Middle frontal gyrus (tissue), 1 donor: ENCODE data around the gene RAD23B.
A peak's percentile ranks its signal among the peaks of the same experiment; 100 is the strongest.
"Not testable (repeated sequence)": the region's sequence is repeated elsewhere in the genome, so short reads cannot be mapped to it uniquely, and the experiment has no call there.

Source experiments
- DNase-seq: peaks from one replicate; pipeline ENCODE4 v3.0.0-alpha.2; 2015; ENCODE audit warnings: low spot score; ENCODE audit errors: extremely low spot score

Gene RAD23B

DNA sequence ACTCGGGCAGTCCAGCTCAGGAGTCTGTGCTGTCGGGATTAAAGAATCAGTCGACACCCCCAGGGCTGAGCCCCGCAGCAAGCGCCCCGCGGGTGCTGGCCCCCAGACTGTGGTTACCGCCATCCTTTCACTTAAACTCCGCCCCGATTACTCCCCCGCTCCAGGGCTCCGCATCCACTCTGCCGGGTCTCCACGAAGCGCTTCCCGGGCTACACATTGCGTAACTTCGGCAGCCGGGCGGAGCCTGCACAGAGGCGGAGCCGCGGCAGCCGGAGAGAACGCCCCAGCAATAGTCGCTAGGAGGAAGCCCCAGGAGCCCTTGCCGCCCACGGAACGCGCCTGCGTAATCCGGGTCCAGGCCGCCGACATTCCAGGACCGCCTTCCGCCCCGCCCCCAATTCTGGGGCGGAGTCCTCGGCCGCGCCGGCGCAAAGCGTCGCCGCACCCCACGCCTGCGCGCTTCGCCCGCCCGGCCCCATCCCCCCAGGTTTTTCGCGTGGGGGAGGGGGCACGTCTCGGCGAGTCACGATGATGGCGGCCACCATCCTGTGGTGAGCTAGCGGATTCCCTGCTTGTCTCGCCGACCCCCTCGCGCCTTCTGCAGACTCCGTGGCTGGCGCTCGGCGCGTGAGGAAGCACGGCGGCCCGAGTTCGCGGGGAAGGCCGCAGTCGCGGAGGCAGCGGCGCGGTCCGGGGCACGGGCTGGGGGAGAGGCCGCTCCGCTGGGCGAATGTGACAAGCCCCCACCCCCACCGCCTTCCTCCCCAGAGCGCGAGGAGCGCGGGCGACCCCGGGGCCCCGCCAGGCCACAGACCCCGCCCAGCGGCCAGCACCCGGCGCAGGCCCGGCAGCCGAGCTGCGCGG lies at the start of gene RAD23B:
Gene RAD23B (plus strand): TSS at position 521 of the 864 bp plus-strand sequence. CDS start 351 bp downstream, outside the sequence.
- DNase-seq = peak; percentile 95

GRCh38 chr9:107235765-107236442 lies 47.2 kb upstream of the RAD23B start:
- DNase-seq = no peak

- no peak for DNase-seq
Observed at GRCh38 chr9:107237873-107238272, 45.2 kb upstream of the RAD23B start.

- DNase-seq = no peak
Observed at GRCh38 chr9:107239474-107239873, 43.6 kb upstream of the RAD23B start.

- DNase-seq = no peak
Observed at GRCh38 chr9:107240260-107240659, 42.8 kb upstream of the RAD23B start.

DNA sequence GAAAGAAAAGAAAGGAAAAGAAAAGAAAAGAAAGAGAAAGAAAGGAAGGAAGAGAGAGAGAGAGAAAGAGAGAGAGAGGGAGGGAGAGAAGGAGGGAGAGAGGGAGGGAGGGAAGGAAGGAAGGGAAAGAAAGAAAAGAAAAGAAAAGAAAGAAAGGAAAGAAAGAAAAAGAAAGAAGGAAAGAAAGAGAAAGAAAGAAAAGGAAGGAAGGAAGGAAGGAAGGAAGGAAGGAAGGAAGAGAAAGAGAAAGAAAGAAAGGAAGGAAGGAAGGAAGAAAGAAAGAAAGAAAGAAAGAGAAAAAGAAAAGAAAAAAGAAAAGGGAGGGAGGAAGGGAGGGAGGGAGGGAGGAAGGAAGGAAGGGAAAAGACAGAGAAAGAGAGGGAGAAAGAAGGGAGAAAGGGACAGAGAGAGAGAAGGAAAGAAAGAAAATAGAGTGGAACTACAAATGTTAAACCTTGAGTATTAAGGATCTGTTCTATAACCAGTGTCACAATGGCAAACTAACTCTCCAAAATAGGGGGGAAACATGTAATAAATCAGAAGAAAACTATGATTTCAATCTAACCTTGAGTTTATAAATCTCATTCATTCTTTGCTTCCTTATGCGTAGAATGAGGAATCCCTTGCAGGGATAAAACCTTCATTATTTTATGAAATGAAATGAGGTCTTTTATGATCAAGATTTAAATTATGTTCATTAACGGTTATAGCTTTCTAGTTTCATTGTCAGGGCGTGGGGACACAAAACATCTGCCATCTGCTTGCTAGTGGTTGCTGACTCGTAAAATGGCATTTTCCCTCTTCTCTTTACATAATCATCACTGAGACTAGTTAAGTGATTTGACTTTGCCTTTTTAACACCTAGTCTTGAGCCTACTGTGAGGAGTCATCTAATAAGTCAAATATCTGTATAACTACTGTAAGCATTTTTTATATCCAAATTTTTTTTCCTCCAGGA lies 40.7 kb upstream of the RAD23B start:
- DNase-seq = no peak

DNA sequence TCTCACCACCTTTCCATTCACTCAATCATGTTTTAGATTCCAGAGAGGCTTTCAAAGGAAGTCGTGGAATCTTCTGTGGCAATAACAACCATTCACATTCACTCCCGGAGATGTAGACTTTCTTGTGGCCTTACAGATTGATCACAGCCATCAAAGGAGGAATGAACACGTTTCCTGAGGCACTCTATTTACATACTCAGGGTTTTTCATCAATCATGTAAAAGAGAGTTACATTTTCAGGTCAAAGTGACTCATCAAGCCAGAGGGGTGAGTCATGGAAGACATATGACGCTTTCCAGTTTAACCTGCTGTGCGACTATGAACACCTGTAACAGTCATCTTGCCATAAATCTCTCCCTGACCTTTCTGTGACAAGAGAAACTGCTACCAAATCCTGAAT lies 39.3 kb upstream of the RAD23B start:
- no peak for DNase-seq

DNA sequence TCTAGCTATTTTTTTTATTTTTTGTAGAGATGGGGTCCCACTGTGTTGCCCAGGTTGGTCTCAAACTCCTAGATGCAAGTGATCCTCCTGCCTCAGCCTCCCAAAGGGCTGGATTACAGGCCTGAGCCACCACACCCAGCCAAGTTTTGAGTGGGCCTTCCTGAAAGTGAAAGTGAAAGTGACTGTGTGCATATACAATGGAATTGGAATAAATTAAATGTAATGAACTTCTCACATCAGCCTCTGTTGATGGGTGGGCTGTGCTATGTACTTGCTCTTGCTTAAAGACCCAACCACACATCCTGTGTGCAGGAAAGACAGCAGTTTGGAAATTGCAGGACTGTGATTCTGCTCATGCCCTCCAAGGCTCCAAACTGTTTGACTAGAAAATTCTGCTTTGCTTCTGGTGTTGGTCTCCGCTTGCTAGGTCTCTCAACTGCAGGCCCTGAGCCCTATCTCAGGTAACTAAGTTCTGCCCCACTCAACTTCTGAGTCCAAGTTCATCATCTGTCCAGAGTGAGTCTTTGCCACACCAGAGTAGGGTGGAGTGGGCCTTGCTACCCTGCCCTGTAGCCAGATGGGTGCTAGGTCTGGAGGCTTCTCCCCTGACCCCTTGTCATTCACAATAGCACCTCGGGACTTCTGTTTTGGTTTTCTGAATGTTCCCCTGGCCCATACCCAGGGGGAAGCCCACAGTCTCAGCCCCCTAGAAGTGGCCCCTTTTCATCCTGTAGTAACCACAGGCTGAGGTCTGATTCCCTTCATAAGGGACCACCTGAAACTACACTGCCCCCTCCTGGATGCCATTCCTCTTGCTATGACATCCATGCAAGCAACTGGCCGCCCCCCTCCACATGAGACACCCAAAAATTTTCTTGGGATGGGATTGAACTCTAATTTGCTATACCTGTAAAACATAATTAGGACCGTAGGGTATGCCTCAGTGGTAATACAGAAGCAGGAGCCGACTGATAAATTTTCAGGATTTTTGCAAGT lies 36.5 kb upstream of the RAD23B start:
- DNase-seq = no peak

GRCh38 chr9:107248714-107249113 lies 34.4 kb upstream of the RAD23B start:
- DNase-seq = no peak

GRCh38 chr9:107249131-107249533 lies 33.9 kb upstream of the RAD23B start:
- no peak for DNase-seq

- no peak for DNase-seq
Observed at GRCh38 chr9:107249665-107250285, 33.3 kb upstream of the RAD23B start.

GRCh38 chr9:107251756-107252322 lies 31.2 kb upstream of the RAD23B start:
- no peak for DNase-seq

GRCh38 chr9:107258919-107259318 lies 24.2 kb upstream of the RAD23B start:
- no peak for DNase-seq

GRCh38 chr9:107259751-107260313 lies 23.2 kb upstream of the RAD23B start:
- not testable (repeated sequence) for DNase-seq

DNA sequence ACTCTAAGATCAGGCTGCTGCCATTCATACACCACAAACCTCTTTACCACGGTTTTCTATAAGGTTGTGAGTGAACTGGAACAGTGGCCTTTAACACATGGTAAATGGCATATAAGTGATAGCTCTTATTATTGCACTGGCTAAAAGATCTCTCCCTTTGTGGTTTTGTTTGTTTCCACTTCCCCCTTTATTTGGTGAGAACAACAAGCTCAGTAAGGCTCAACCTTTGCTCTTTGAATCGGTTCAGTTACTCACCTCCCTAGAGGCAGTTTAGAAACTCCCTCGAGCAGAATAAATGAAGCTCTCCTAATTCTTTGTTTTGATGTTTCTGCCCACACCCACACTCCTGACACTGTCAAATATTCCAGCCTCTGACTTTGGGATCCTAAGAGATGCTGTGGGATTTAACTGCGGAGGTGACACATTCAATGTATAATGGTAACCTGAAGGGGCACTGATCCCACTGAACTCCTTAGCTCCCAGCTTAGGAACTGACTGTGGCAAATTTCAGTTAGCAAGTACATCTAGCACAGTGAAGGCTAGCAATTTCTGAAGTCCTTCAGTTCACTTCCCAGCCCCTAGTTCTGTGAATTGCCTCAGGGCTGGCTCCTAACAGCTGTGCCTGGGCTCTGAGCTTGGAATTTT lies 22.5 kb upstream of the RAD23B start:
- no peak for DNase-seq

- no peak for DNase-seq
Observed at GRCh38 chr9:107261106-107261505, 22.0 kb upstream of the RAD23B start.

DNA sequence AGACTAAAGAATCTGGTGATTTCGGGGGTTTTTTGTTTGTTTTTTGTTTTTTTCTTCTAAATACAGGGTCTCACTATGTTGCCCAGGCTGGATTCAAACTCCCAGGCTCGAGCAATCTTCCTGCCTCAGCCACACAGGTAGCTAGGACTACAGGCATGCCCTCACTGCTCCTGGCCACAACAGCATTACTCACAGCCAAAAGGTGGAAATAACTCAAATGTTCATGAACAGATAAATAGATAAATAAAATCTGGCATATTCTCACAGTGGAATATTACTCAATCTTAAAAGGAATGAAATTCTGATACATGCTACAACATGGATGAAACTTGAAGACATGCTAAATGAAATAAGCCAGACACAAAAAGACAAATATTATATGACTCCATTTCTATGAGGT lies 19.8 kb upstream of the RAD23B start:
- DNase-seq = no peak

- no peak for DNase-seq
Observed at GRCh38 chr9:107266624-107267368, 16.3 kb upstream of the RAD23B start.
